GM18517 (cell line): Measurements from ENCODE around the gene IFNGR2.
"Not testable (repeated sequence)": the region's sequence is repeated elsewhere in the genome, so short reads cannot be mapped to it uniquely, and the experiment has no call there.

Source experiments
- ATAC-seq: cut with Tn5 transposase; IDR thresholded peaks from one replicate; pipeline ENCODE4 v1.9.1; 2021; ENCODE audit warnings: mild to moderate bottlenecking, moderate library complexity; ENCODE audit not compliant: unreplicated experiment

Gene IFNGR2, protein sequence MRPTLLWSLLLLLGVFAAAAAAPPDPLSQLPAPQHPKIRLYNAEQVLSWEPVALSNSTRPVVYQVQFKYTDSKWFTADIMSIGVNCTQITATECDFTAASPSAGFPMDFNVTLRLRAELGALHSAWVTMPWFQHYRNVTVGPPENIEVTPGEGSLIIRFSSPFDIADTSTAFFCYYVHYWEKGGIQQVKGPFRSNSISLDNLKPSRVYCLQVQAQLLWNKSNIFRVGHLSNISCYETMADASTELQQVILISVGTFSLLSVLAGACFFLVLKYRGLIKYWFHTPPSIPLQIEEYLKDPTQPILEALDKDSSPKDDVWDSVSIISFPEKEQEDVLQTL

DNA sequence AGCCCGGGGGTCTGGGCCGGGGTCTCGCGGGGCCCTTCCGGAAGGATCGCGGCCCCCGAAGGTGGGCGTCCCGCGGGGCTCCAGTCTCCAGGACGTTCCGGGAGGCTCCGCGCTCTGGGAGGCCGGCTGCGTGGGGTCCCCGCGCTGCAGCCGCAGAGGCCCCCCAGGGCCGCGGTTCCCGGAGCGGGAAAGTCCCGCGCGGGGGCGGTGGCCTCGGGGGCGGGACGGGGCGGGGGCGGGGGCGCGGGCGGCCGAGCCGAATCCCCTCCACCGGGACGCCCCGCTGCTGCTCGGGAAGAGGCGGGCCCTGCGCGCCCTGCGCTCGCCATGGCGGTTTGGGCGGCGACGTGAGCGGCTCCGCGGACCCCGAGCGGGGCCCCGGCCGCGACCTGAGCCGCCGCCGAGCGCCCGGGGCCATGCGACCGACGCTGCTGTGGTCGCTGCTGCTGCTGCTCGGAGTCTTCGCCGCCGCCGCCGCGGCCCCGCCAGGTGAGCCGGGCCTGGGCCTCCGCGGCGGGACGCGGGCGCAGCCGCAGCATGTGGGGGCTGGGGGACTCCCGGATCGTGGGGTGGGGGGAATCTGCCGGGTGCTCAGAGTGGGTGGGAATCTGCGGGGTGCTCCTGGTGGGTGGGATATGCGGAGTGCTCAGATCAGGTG, at the start of gene IFNGR2:
IFNGR2 (plus strand) TSS at position 286 of the 658 bp plus-strand sequence; CDS start at position 417, 131 bp downstream.
- no peak for ATAC-seq

DNA sequence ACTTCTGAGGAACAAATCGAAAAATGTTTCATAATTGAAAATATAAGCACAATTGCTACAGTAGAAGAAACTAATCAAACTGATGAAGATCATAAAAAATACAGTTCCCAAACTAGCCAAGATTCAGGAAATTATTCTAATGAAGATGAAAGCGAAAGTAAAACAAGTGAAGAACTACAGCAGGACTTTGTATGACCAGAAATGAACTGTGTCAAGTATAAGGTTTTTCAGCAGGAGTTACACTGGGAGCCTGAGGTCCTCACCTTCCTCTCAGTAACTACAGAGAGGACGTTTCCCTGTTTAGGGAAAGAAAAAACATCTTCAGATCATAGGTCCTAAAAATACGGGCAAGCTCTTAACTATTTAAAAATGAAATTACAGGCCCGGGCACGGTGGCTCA, 47.9 kb upstream of the IFNGR2 start:
- ATAC-seq = no peak

DNA sequence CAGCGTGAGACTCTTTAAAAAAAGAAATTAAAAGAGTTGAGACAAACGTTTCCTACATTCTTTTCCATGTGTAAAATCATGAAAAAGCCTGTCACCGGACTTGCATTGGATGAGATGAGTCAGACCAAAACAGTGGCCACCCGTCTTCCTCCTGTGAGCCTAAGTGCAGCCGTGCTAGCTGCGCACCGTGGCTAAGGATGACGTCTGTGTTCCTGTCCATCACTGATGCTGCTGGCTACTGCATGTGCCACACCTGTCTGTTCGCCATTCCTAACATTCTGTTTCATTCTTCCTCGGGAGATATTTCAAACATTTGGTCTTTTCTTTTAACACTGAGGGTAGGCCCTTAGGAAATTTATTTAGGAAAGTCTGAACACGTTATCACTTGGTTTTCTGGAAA, 47.2 kb upstream of the IFNGR2 start:
- no peak for ATAC-seq

DNA sequence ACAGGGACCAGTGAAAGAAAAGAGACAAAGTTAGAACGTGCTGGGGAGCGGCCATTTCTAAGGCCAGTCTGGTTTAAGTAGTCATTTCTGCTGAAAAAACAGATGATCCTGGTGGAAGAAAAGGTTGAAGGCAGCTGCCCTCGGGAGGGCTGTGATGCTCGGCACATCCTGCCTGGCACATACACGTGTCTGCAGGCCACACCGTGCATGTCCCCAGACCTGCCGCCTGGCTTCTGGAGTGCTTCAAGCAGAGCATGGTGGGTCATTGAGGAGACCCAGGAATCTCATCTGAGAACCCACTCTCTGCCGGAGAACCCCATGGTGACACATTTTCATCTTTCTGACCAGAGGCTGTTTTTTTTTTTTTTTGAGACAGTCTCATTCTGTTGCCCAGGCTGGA, 46.0 kb upstream of the IFNGR2 start:
- ATAC-seq = no peak

DNA sequence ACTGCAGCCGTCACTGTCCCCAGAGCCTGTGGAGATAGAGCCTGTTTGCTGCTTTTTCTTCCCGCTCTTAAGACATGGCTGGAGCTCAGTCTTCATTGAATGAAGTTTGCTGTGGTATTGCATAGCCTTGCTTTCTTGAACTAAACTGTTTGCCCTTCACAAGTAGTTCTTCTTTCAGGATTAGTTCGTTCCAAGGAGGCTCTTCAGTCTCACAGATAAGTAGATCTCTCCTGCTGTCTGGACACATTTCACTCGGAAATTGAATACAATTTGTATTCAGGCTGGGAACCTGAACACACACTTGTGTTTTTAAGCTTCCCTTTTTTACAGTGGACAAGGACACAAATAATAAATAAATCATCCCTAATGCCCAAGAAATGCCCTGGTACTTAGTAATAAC, 43.8 kb upstream of the IFNGR2 start:
- ATAC-seq = no peak

DNA sequence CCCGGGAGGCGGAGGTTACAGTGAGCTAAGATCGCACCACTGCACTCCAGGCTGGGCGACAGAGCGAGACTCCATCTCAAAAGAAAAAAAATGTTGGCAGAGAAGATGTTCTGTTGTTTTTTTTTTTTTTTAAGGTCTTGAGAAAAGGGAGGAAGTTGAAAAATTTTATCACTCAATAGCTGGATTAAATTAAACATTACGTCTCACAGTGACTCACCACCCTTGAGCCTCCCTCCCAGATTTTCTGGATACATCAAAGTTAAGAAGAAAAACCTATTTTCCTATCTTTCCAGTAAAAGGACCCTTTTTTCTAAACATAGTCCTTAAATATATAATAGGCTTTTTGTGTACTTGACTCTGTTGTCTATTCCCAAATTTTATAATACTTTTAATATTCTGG, 42.9 kb upstream of the IFNGR2 start:
- no peak for ATAC-seq

DNA sequence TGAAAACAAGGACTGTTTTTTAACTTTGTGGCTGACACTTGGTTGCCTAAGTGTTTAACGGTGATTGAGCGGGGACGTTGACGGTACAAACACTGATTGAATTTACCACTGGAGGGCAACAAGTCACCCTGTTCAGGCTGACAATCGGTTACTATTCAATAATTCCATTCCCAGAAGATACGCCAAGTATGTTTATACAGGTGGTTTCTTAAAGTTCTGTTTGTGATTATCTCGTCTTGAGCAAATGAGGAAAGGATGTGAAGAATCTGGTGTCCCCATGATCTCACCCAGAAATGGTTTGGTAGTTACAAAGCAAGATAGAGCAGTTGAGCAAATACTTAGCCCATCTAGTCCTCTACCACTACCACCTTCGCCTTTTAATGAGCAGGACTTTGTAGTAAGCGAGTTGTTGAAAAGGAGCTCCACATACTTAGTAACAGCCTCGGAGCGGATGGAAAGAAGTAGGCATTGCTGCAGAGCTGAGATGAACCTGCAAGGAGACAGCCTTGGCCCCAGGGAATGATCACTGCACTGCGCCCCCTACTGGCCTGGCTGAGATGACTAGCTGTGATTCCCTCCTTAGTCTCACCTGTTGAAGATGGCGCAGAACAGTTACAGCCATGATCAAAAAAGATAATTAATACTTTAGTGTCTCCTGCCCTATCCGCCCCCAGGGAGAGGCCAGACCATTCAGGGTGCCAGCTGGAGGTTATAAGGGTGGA, 42.2 kb upstream of the IFNGR2 start:
- ATAC-seq = peak; percentile 80

DNA sequence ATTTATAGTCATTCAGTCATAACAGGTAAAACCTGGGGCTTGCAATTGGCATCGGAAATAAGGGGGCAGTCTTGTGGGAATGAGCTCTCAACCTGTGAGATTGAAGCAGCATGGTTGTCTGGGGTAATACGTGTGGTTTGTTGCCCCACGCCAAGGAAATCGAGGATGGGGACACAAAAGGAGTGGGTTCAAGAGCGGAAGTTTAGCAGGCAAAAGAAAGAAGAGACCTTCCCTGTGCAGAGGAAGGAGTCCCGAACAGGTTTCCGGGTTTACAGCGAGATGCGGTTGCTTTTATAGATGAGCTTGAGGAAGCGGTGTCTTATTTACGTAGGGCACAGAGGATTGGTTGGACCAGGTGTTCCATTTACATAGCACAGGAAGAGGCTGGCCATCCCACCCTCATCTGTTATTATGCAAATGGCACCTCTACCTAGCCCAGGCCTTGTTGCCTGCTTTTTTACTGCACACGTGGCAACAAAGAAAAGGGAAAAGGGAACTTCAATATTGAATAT, 41.1 kb upstream of the IFNGR2 start:
- ATAC-seq = peak; percentile 47

DNA sequence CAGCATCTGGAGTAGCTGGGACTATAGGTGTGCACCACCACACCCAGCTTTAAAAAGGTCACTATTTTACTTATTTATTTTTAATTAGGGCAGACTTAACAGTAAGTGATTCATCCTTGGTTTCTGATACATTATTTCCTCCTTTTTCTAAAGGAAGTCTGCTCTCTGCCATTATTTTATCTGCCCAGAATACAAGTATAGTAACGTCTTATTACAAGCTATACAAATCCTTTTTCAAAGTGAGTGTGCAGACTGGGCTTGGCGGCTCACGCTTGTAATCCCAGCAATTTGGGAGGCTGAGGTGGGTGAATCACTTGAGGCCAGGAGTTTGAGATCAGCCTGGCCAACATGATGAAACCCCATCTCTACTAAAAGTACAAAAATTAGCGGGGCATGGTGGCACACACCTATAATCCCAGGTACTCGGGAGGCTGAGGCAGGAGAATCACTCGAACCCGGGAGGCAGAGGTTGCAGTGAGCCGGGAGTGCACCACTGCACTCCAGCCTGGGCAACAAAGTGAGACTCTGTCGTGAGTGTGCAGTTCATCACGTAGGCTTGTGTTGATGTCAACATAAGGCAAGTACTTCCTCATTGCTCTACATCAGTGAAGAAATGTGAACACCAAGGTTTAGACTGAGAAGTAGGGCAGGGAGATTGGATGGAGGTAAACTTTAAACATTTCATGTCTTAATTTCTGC, 39.2 kb upstream of the IFNGR2 start:
- not testable (repeated sequence) for ATAC-seq

DNA sequence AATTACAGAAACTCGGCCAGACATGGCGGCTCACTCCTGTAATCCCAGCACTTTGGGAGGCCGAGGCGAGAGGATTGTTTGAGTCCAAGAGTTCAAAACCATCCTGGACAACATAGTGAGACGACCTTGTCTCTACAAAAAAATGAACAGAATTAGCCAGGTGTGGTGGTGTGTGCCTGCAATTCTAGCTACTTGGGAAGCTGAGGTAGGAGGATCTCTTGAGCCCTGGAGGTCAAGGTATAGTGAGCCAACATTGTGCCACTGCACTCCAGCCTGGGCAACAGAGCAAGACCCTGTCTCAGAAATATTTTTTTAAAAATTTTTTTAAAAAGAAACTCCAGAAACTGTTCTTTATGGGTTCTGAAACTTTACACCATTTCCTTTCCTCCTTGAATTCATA, 38.4 kb upstream of the IFNGR2 start:
- no peak for ATAC-seq

DNA sequence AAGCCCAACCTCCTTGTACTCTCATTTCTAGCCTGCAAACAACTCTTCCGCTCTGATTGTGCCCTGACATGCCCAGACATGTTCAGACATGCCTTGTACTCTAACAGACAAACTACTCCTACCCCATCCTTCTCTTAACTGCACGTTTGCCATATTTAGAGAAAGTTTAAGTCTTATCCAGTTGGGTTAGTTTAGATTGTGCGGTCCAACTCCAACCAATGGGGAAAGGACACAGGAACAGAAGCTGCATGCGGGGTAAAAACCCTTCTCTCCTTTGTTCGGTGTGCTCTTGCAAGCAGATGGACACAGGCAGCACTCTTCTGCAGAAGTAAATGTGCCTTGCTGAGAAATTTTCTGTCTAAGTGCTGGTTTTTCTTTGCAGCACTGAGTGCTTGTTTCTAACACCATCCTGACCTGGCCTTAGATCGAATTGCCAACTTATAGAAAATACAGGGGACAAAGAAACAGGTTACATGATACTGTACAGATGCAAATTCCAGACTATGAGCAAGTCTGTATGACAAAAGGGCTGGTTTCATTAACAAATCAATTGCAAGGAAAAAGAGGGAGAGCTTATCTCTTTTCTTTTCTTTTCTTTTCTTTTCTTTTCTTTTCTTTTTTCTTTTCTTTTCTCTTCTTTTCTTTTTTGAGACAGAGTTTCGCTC, 35.8 kb upstream of the IFNGR2 start:
- ATAC-seq = no peak

DNA sequence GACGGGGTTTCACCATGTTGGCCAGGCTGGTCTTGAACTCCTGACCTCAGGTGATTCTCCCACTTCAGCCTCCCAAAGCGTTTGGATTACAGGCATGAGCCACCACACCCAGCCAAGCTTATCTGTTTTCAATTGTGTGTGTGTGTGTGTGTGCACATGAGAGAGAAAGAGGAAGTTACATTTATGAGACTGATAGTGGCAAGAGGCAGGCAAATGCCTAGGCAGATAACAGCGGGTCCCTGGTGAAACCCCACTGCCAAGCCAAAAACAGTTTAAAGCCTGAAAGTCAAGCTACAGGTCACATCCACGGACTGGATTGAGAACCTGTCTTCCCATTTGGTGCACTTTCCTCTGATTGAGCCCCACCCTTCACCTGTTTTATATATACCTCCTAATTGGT, 35.1 kb upstream of the IFNGR2 start:
- no peak for ATAC-seq

DNA sequence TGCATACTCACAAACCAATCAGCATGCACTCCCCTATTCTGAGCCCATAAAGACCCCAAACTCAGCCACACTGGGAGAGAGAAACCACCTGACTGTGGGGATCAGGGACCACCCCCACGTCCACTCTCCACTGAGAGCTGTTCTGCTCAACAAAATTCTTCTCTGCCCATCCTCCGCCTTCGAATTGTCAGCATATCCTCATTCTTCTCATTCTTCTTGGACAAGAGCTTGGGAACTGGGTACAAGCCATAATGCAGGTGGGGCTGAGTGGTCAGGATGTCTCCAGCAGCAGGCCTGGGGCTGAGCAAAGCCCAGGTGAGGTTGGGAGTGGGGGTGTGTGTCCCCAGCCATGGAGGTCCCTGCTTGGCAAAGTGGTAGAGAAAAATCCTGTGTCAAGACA, 34.6 kb upstream of the IFNGR2 start:
- ATAC-seq = no peak

DNA sequence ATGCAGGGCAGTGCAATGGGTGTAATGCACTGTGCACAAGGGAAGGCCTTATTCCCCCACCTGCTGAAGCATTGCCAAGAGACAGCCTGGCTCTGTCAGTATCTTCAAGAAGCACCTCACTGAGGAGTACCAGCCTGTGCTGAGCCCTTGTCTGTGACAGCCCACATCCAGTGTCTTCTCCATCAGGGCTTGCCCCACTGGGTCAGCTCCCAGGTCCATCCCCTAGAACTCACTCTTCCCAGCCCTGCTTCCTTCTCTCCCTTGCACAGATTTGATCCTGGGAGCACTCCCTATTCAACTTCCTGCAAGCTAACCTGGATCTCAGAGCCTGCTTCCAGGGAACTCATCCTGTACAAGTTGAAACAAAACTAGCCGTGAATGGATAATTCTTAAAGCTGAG, 33.6 kb upstream of the IFNGR2 start:
- ATAC-seq = no peak

DNA sequence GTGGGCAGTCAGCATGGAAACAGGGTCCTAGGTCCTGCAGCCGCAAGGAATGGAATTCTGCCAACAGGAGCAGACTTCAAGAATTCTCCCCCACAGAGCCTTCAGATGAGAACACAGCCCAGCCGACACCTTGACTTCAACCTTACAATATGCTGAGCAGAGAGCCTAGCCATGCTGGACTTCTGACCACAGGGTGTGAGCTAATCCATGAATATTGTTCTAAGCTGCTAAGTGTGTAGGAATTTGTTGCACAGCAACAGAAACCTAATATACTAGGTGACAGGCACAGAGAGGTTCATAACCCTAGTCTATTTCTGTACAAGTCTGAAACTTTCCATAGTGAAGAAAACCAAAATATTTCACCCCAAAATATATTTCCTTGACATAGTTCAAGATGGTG, 32.9 kb upstream of the IFNGR2 start:
- ATAC-seq = no peak

DNA sequence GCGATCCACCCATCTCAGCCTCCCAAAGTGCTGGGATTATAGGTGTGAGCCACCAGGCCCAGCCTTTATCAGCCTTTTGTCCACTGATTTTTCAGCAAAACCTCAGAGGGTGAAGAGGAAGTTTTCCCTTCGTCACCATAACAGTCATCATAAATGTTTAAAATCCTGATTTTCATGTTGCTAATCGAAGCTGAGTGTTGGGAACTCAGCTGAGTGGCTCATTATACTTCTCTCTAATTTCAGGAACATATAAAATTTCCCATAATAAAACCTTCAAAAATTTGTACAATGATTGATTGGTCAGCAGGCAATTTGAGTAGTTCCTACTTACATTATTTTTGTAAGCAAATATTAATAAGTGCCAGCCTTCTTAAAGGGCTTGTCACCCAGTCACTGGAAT, 31.8 kb upstream of the IFNGR2 start:
- no peak for ATAC-seq

DNA sequence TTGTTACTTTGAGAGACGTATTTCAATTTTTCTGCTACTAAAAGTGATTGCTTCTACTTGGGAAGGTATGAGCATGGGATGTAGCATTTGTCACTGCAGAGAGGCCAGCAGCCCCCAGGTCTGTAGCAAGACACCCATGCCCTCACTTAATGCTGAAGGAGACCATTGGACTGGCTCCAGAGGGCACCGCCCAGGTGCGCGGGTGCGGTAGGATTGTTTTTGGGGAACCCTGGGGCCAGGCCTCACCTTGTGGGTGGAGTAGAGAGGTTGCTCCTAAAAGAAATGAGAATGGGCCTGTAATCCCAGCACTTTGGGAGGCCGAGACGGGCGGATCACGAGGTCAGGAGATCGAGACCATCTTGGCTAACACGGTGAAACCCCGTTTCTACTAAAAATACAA, 30.6 kb upstream of the IFNGR2 start:
- ATAC-seq = no peak

DNA sequence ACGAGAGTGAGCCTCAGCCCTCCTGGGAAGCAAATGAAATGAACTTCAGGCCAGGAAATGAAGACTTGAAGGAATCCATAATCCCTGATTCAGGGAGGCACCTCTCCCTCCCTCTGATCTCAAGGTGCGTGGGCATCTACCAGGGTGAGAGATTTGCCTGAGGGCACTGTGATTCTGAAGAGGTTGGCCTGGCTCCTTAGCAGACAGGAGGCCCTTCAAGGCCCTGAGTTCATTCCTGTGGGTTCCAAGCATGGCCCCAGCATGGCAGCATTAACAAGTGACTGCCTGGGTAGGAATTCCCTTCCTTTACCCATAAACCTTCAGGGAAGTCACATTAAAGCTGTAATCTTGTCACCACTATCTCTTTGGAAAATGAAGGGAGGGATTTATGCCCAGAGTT, 29.8 kb upstream of the IFNGR2 start:
- no peak for ATAC-seq

DNA sequence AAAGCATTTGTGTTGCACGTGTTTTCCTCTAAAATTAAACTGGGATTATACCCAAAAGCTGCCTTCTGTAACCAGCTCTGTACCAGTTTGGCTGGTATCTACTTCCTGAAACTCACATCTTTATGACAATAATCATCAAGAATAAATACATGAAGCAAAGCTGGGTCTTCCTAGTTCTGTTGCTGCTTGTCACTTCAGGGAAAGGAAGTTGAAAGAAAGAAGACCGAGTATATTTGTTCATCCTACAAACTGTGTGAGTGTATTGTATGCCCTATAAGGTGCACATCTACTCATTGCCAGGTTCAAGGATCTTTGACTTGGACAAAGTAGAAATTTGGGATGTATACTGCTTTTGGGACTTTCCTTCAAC, 29.1 kb upstream of the IFNGR2 start:
- ATAC-seq = no peak

DNA sequence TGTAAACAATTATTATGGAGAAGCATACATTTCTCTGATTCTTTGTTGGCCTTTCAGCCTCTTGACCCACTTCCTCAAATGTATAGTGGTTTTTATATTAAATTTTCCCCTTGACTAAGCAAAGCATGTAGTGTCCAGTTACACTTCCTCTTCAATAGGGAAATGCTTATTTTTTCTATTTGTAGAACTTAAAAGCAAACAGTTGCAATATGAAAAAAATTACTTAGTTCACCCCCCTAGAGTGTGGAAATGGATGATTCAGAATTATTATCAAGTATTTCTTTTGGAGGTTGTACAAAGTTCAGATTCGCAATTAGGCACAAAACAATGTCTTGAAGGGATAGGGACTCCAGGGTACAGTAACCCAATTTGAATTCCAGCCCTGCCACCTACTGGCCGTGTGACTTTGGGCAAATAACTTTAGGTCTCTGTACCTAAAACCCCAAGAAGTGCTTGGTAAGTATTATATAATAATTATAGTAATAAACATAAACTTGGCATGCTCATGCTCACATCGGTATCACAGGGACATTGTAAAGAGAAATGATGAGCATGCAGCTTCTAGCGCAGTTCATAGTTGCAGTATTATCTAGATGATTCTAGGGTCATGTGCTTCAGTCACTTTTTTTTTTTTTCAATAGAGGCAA, 28.6 kb upstream of the IFNGR2 start:
- no peak for ATAC-seq
